Heart left ventricle (tissue), 16 donors: ENCODE results near the gene ARHGAP24. TPM values are rescaled to one million over a fixed set of nuclear protein-coding genes. Genes with fewer than 3 reads are reported as not detected.

Experiments used
- ATAC-seq, 4 donors: fragments of 200-7000 bp; cut with Tn5 transposase; one replicate each; pipeline ENCODE4 v1.9.1; 2020 to 2022; ENCODE audit warnings: moderate library complexity in 4 of 4, mild to moderate bottlenecking in 3 of 4, moderate number of reproducible peaks in 1 of 4
- DNase-seq, 5 donors: peaks; one replicate each; pipeline ENCODE4 v3.0.0-alpha.2; 2020
- H3K27ac ChIP-seq, 12 donors: fragments of 200-600 bp; sonication (generic) in 4 of 12; one replicate each; pipeline versions ENCODE4 v1.5.0 to v1.8.0; 2016 to 2022; ENCODE audit warnings: mild to moderate bottlenecking in 2 of 12
- H3K27me3 ChIP-seq, 9 donors: fragments of 200-600 bp; sonication (generic) in 2 of 9; one replicate each; pipeline versions ENCODE4 v1.5.1 to v1.8.0; 2016 to 2022; ENCODE audit warnings: mild to moderate bottlenecking in 3 of 9
- H3K36me3 ChIP-seq, 9 donors: fragments of 200-600 bp; sonication (generic) in 2 of 9; one replicate each; pipeline versions ENCODE4 v1.5.0 to v1.8.0; 2018 to 2022; ENCODE audit warnings: mild to moderate bottlenecking in 2 of 9
- H3K4me1 ChIP-seq, 12 donors: fragments of 200-600 bp; sonication (generic) in 4 of 12; one replicate each; pipeline versions ENCODE4 v1.5.0 to v1.8.0; 2016 to 2022; ENCODE audit warnings: mild to moderate bottlenecking in 3 of 12
- H3K4me3 ChIP-seq, 12 donors: fragments of 200-600 bp; sonication (generic) in 4 of 12; one replicate each; pipeline versions ENCODE4 v1.5.0 to v1.8.0; 2017 to 2022; ENCODE audit warnings: mild to moderate bottlenecking in 9 of 12, moderate library complexity in 4 of 12
- H3K9me3 ChIP-seq, 12 donors: fragments of 200-600 bp; sonication (generic) in 4 of 12; one replicate each; pipeline versions ENCODE4 v1.5.0 to v1.8.0; 2016 to 2022; ENCODE audit warnings: mild to moderate bottlenecking in 1 of 12
- POLR2A ChIP-seq, 2 donors: fragments of 450-650 bp; IDR thresholded peaks; one replicate each; pipeline ENCODE4 v1.6.1; 2017; ENCODE audit warnings: antibody characterized with exemption in 2 of 2, mild to moderate bottlenecking in 2 of 2, moderate library complexity in 2 of 2
- WGBS, 4 donors: extraction: QIAGEN DNeasy Blood & Tissue Kit in 2 of 4; methylation state at CpG; one replicate each; pipeline versions ENCODE4 v1.1.5 to v1.1.7; 2013 to 2018; 5-methylcytosine and 5-hydroxymethylcytosine counted together
- intact Hi-C, 10 donors: fragments of 100-400 bp; cut with DNase I; formaldehyde crosslinking; loops; one replicate each; pipeline versions ENCODE4 v1.11.1 to v1.14.2; 2022
- polyA plus RNA-seq, 2 donors: library from polyadenylated mRNA; stranded (reverse); fragments of 200-250 nt; gene quantifications; one replicate each; pipeline ENCODE4 v1.2.3, GENCODE V29; 2013
- total RNA-seq, 9 donors: library from RNA; depleted of rRNA in 2 of 9; stranded (reverse); fragments of >200 nt in 2 of 9; fragmentation: NEBNext Ultra II Directional in 3 of 9; extraction: Animal tissue kit (Norgen Biotek cat#: 25700) in 3 of 9; gene quantifications; one replicate each; pipeline versions ENCODE4 v1.1.0 to v1.2.4, GENCODE V29; 2016 to 2023
- TF ChIP-seq, protein P1 (sequence below), 12 donors: fragments of 200-600 bp; sonication (generic) in 4 of 12; IDR thresholded peaks; one replicate each; pipeline versions ENCODE4 v1.5.0 to v1.8.0; 2018 to 2022; ENCODE audit warnings: antibody characterized with exemption in 12 of 12, mild to moderate bottlenecking in 5 of 12
- donor health status: ischemic (EF 13 %, LVEDD 7.1; RV severe dilation, severe dysfunction).
- donor health status: healthy with polysubstance abuse.
- donor health status: DM: no; HTN: yes; CAD: no.
- donor health status: DM: no; HTN: no; CAD: no.
- donor health status: ischemic (EF 25% LVEDD 6.9; RV normal size, moderate dysfunction).
- donor health status: ischemic (EF 25% LVEDD 5.7; RV mildly dilated, moderate dysfunction).
- donor health status: healthy.
- donor health status: DM: yes; HTN: yes; CAD: no.
- donor health status: ischemic (EF 35%, LVEDD 5.7; RV mildly dilated, moderate dysfunction).
- donor health status: nonischemic (EF 11% LVEDD 7.7; RV severe dilation, severe dysfunction).
- donor health status: DM: yes; HTN: yes; CAD: no.
- donor health status: PGD.
- donor health status: ischemic (EF 29% LVEDD 5.4; RV normal size, mild dysfunction).
- donor health status: nonischemic (EF 23%, LVEDD 6.1; RV moderate dilation, normal function).

Gene ARHGAP24
- total and polyA plus RNA-seq, 11 donors = 4.5 to 36.9 (median 18.9) TPM

DNA sequence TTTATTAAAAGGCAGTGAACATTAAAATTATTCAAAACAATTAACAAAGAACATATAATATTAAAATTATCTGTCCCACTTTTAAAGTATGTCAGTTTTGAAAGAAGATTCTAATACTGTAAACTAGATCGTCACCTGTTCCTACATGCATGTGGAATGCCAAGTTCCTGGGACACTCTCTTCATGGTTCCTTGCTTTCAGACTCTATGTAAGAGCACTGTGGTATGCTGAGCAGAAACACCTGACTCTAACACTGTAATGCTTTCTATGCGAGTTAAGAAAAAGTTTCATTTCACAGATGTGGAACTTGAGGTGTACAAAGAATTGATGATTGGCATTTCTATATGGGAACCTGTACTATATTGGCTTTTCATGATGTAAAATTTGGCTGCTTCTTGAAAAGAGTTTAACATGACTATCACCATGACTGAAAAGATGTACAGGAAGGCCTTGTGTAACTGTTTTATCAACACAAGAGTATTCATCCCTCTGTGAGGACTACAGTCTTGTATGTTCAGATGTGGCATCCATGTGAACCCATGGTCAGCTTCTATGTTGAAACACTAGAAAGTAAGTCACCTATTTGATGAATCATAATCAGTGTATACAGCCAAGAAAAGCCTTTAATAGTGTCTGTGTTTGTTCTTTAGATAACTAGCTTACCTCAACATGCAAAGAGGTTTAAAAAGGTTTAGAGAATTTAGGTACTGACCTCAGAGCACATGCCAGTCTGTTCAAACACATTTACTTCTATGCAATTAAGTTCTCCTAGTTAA is 354.5 kb downstream of the ARHGAP24 start:
- DNase-seq (no peak), ATAC-seq (no peak)
- TF ChIP-seq POLR2A (IDR thresholded peaks at IDR 0.05) = no peak
- TF ChIP-seq, protein P1, sequence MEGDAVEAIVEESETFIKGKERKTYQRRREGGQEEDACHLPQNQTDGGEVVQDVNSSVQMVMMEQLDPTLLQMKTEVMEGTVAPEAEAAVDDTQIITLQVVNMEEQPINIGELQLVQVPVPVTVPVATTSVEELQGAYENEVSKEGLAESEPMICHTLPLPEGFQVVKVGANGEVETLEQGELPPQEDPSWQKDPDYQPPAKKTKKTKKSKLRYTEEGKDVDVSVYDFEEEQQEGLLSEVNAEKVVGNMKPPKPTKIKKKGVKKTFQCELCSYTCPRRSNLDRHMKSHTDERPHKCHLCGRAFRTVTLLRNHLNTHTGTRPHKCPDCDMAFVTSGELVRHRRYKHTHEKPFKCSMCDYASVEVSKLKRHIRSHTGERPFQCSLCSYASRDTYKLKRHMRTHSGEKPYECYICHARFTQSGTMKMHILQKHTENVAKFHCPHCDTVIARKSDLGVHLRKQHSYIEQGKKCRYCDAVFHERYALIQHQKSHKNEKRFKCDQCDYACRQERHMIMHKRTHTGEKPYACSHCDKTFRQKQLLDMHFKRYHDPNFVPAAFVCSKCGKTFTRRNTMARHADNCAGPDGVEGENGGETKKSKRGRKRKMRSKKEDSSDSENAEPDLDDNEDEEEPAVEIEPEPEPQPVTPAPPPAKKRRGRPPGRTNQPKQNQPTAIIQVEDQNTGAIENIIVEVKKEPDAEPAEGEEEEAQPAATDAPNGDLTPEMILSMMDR (IDR thresholded peaks at IDR 0.05) = no peak
- Histone ChIP-seq H3K27ac (no peak overlapping the region), H3K27me3 (no peaks in the 10 kb centered on the region), H3K9me3 (no peaks in the 10 kb centered on the region), H3K4me3 (no peak overlapping the region), H3K36me3 (no peaks in the 10 kb centered on the region), H3K4me1 (peaks cover 0 to 60% (median 30%) of the 10 kb centered on the region in 12 donors)
- 62 to 75% (median 68%) methylated on average over 2 of the region's 2 CpGs for WGBS, 4 donors
- intact Hi-C loops = loop anchor here in 3 of 10 donors (10.0 kb wide), 1 partner anchor 135 kb away; no protein-coding TSS in a partner anchor

DNA sequence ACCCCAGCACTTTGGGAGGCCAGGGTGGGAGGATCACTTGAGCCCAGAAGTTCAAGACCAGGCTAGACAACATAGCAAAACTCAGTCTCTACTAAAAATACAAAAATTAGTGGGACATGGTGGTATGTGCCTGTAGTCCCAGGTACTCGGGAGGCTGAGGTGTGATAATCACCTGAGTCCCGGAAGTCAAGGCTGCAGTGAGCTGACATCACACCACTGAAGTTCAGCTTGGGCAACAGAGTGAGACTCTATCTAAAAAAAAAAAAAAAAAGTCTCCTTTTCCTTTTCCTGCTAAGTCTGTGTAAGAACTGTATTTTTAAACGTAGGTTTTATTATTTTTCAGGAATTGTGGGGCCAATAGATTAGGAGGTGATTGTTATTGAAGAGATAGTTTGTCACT is 356.7 kb downstream of the ARHGAP24 start:
- TF ChIP-seq, protein P1 (IDR thresholded peaks at IDR 0.05) = no peak
- no peak for TF ChIP-seq POLR2A (IDR thresholded peaks at IDR 0.05)
- H3K9me3 ChIP-seq = no peaks in the 10 kb centered on the region
- 79 to 86% (median 81%) methylated on average over 3 of the region's 3 CpGs for WGBS, 4 donors
- H3K27me3 ChIP-seq = no peaks in the 10 kb centered on the region
- ATAC-seq (no peak), DNase-seq (no peak)
- no peak overlapping the region for H3K4me3 ChIP-seq
- peaks cover 0 to 44% (median 17%) of the 10 kb centered on the region in 12 donors for H3K4me1 ChIP-seq
- no peak overlapping the region for H3K27ac ChIP-seq
- no peaks in the 10 kb centered on the region for H3K36me3 ChIP-seq
- intact Hi-C loops = no loop called here

DNA sequence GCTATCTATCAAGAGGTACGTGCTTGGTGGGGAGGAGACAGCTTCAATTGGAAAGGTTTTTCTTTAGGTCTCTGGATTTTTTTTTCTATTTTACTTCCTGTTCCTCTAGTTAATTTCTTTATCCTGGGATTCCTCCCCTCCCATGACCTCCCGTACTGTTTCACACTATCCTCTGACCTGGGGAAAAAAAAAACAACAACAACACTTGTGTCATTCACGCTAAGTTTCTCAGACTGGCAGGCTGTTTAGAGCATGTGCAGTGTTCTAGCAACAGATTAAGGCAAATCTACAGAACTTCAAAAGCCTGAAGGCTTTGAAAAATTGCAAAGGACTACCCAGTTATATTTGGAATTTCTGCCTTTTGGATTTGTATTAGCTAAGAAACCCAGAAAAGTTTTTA is 358.4 kb downstream of the ARHGAP24 start:
- DNase-seq (no peak), ATAC-seq (no peak)
- Histone ChIP-seq H3K36me3 (no peaks in the 10 kb centered on the region), H3K9me3 (no peaks in the 10 kb centered on the region), H3K4me3 (no peak overlapping the region), H3K27ac (no peak overlapping the region), H3K27me3 (no peaks in the 10 kb centered on the region), H3K4me1 (peaks cover 0 to 42% (median 13%) of the 10 kb centered on the region in 12 donors)
- intact Hi-C loops = no loop called here
- WGBS, 4 donors = 18 to 29% (median 23%) methylated on average over 3 of the region's 3 CpGs
- no peak for TF ChIP-seq POLR2A (IDR thresholded peaks at IDR 0.05)
- TF ChIP-seq, protein P1 (IDR thresholded peaks at IDR 0.05) = no peak

DNA sequence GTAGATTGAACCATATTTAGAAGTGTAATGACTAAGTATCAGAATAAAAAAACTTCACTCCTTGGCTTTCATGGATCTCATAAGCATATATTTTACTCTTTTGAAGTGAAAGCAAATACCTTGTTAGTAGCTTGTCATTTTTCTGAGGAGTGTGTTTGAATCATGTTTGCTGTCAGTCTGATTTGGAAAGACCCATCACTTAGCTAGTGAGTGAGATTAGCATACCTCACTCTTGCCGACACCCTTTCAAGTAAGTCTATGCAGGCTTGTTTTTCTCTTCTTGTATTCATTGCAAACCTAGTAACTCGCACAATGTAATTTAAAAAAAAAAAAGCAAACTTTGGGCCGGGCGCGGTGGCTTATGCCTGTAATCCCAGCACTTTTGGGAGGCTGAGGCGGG is 360.0 kb downstream of the ARHGAP24 start:
- Histone ChIP-seq H3K27me3 (no peaks in the 10 kb centered on the region), H3K4me1 (peaks cover 0 to 27% (median 7%) of the 10 kb centered on the region in 12 donors), H3K9me3 (no peaks in the 10 kb centered on the region), H3K27ac (no peak overlapping the region), H3K36me3 (no peaks in the 10 kb centered on the region), H3K4me3 (no peak overlapping the region)
- ATAC-seq (no peak), DNase-seq (no peak)
- no peak for TF ChIP-seq POLR2A (IDR thresholded peaks at IDR 0.05)
- TF ChIP-seq, protein P1 (IDR thresholded peaks at IDR 0.05) = no peak
- intact Hi-C loops = no loop called here
- 96 to 100% (median 99%) methylated on average over 6 of the region's 6 CpGs for WGBS, 4 donors
